Activated CD4-positive, alpha-beta T cell treated with anti-CD3 and anti-CD28 coated beads, Interleukin-10, Interleukin-2, amounts not matched to agents 100 ng/mL and 50 ng/mL, durations not matched to agents 16 hours and 8 hours (primary cell): Measurements from ENCODE around the gene ANKRD44.
A peak's percentile ranks its signal among the peaks of the same experiment; 100 is the strongest.
"Not testable (repeated sequence)": the region's sequence is repeated elsewhere in the genome, so short reads cannot be mapped to it uniquely, and the experiment has no call there.

Experiments
- DNase-seq: peaks from one replicate; pipeline ENCODE4 v3.0.0-alpha.2; 2020

Gene ANKRD44

DNA sequence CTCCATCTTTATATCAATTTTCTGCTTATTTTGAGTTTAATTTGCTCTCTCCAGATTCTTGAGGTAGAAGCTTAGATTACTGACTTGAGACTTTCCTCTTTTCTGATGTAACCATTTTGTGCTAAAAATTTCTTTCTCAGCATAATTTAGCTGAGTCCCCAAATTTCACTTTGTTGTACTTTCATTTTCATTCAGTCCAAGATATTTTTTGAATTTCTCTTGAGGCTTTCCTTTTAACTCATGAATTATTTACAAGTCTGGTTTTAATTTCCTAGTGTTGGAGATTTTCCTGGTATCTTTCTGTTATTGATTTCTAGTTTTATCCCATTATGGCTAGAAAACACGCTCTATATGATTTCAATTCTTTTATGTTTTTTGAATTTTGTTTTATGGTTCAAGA, 239.4 kb downstream of the ANKRD44 start:
- DNase-seq = no peak

DNA sequence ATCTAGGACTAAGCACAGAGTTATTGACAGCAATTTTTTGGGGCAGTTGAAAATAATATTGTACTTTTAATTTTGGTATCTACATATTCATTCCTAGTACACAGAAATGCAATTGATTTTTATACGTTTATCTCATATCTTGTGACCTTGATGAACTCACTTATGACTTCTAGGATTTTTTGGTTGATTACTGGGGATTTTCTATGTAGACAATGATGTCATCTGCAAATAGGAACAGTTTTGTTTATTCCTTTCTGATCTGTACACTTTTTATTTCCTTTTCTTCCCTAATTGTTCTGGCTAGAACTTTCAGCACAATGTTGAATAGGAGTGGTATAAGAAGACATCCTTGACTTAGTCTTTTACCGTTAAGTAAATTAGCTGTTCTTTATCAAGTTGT, 240.6 kb downstream of the ANKRD44 start:
- DNase-seq = no peak

DNA sequence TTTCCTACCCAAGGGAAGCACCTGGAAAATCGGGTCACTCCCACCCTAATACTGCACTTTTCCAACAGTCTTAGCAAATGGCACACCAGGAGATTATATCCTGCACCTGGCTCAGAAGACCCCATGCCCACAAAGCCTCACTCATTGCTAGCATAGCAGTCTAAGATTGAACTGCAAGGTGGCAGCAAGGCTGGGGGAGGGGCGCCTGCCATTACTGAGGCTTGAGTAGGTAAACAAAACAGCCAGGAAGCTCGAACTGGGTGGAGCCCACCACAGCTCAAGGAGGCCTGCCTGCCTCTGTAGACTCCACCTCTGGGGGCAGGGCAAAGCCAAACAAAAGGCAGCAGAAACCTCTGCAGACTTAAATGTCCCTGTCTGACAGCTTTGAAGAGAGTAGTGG, 248.0 kb downstream of the ANKRD44 start:
- DNase-seq = not testable (repeated sequence)

DNA sequence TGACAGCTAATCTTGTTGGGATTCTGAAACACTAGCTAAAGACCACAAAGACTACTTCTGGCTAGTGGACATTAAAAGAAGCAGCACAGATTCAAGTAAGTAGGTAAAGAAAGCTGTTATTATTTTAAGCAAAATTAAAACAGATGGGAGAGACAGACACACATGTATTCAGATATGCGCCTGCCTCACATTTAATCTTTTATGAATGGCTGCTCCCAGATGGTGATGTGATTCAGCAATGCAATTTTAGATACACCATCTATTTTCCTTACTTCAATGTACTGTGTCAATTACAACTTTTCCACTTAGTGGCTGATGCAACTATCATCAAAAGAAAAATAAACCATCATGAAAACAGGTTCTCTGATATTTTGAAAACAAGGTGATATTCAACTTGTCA, 251.1 kb downstream of the ANKRD44 start:
- no peak for DNase-seq

DNA sequence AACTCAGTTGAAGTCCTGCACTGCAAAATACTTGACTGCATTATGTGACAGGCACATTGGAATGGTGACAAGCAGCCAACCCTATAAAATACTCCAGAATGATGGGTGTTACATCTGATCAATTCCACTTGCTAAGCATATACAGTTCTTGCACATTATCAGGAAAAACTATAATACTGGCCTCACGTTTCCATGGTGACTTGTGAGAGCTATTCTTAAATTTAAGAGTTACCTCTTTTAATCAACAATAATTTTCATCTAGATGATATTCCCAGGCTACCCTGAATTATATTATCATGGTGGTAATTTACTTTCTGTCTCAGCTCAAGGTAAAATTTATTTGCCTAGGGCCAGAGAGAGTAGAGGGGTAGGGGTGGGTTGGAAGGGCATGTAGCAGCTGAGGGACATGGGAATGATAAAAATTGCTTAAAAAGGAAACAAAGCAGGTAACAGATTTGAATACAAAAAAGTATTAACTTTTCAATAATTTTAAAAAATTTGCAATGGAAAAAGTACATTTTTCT, 251.7 kb downstream of the ANKRD44 start:
- no peak for DNase-seq

DNA sequence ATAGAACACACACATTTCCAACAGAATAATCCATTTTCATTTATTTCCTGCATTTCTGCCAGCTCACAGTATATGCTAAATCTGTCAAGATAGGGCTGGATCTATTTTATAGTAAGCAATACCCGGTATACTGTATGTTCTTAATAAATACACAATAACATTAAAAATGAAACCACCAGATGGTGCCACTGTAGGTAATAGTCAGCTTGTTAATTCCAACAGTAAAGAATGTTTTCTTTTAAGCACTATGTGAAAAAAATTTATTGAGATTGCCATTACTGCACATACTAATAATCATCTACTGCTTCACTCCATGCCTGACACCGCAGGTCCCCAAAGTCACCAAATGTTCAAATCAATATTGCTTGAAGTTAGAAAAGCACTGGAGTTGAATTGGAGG, 252.6 kb downstream of the ANKRD44 start:
- DNase-seq = no peak

DNA sequence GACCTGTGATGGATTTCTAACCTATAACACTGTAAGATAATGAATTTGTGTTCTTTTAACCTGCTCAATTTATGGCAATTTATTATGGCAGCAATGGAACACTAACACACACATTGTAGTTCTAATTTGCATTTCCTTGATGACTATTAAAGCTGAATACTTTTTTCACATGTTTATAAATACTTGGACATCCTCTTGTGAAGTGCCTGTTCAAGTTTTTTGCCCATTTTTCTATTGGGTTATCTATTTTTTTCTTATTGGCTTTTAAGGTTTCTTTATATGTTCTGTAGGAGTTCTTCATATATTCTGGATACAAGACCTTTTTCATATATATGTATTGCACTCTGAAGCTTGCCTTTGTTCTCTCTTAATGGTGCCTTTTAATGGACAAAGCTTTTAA, 255.5 kb downstream of the ANKRD44 start:
- DNase-seq = no peak

DNA sequence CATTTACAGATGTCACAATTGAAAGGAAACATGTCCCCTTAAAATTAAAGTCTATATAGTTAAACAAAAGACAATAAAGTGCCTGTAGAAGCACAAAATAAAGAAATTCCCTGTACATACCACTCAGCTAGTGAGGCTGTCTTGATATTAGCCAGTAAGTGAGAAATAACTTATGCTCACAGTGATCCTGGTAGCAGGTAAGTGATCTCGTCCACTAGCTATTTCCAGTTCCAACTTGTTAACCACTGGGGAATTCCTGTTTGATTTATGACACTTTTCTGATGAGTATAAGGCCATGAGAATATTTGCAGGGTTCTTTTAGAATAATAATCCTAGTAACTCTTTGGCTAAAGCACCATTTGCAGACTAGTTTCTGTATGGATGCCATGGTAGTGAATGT, 256.1 kb downstream of the ANKRD44 start:
- peak; percentile 19 for DNase-seq

DNA sequence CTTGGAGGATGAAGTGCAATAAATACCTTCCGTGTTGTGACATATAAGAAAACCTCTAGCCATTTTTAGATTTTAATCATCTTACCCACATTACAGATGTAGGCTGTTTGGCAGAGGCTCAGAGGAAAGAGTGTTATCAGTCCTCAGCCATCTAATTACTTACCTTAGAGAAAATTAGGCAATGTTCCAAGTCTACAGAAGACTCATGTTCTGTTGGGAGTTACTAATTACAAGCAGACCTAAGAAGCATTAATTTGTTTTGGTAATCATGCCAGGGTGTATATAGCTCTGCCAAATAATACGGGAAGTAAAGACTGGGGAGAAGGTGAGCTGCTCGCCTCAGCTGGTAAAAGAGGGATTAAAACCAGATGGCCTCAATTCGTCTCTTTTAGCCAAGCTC, 258.2 kb downstream of the ANKRD44 start:
- peak; percentile 35 for DNase-seq

DNA sequence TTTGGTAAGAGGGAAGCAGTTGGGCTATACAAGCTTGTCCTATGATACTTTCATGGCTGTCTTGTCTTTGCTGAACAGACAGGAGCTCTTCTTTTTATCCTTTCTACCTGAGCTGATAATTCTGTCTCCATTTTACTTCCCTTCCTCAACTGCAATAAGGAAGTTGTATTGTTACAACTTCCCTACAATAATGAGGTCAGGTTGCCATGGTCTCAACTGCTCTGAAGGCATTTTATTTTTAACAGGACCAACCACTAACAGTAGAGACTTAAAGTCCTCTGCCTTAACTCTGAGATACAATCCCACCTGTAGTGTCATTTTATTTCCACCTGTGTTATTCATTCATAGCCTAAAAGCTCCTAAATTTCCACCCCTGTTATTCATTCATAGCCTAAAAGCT, 265.5 kb downstream of the ANKRD44 start:
- no peak for DNase-seq

DNA sequence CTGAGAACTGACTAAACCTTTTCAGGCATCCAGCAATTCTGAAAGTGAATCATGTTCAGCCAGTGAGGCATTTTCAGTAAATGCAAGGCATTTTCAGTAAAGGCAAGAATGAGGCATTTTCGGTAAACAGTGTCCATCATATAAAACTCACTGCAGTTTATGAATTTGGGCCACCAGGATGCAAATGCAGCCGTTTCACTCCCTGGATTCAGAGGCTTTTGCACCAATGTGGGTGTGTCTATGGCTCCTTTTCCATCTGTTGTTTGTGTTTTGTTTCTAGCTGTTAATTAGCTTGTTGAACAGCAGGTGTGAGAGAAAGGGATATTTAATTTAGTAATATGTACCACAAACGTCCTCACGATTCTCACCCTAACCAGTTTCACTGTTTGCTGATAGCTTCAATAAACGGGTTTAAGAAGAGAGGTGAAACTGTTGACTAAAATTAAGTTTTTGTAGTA, 267.8 kb downstream of the ANKRD44 start:
- peak; percentile 72 for DNase-seq

DNA sequence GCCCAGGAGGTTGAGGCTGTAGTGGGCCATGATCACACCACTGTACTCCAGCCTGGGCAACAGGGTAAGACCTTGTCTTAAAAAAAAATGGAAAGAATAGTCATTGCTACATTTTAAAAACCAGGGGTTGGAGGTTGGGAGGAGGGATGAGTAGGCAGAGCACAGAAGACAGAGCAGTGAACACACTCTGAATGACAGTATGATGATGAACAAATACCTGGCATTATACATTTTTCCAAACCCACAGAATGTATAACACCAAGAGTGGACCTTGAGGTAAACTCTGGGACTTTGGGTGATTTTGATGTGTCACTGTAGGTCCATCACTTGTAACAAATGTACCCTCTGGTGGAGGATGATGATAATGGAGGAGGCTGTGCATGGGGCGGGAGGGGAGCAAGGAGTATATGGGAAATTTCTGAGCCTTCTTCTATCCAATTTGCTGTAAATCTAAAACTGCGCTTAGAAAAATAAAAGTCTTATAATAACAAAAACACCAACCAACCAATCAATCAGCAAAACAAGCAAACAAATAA, 272.6 kb downstream of the ANKRD44 start:
- no peak for DNase-seq

DNA sequence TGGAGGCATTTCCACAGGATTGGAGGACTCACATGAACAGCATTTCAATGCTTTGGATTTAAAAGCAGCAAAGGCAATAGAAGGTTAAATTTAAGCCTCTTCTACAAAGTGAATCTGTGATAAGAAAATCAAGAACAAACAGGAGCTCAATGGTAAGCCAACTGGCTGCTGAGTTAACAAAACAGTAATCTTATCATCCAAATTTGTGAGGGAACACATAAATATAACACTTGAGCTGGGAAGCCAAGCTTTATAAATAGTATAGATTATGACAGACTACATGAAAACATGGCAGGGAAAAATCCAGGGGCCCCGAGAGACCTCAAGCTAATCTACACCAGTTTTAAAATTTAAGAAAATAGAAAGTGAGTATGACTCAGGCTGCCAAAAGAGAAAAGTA, 275.6 kb downstream of the ANKRD44 start:
- DNase-seq = no peak

DNA sequence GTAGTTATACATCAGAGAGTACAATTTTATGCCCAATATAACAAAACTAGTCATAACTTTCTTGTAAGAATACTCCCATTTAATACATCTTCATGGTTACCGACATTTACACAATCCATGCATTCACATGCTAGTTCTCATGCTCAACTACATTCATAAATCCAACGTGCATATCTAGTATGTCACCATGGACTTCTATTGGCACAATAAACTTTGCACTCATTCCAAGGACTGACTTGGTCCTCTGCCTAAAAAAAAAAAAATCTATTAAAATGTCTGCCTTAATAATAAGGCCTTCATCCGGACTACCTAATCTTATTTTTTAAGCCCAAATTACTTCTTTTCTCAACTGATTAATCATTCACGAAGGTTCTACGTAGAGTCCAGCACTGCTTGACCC, 276.3 kb downstream of the ANKRD44 start:
- DNase-seq = no peak

DNA sequence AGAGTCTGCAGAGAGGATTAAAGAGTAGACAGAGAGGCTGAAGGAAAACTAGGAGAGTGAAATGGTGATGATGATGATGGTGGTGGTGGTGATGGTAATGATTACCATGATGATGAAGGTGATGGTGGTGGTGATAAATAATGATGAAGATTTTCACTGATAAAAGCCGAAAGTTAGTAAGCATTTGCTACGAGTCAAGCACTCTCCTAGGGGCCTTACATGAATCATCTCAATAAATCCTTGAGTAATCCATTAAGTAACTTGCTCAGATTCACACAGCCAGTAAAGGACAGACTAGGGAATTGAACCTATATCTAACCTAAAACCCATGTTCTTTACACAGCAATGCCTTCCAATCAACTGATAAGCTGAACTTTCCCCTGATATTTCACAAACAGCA, 277.4 kb downstream of the ANKRD44 start:
- no peak for DNase-seq

DNA sequence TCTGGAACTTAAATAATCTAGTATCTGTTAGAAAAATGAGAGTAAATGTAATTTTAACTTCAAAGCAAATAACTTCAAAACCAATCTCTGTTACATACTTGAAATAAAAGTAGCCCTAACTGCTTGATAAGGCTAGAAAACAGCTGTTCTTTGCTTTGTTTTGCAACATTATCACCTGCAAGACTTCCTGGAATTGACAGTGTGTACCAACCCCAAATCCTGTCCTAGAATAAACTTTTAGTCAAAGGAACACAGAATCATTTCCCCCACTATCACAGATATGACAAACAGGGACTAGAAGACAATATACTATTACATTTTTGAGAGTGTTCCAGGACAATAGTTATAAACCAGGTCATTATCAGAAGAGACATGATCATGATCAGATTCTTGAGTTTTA, 278.8 kb downstream of the ANKRD44 start:
- no peak for DNase-seq

DNA sequence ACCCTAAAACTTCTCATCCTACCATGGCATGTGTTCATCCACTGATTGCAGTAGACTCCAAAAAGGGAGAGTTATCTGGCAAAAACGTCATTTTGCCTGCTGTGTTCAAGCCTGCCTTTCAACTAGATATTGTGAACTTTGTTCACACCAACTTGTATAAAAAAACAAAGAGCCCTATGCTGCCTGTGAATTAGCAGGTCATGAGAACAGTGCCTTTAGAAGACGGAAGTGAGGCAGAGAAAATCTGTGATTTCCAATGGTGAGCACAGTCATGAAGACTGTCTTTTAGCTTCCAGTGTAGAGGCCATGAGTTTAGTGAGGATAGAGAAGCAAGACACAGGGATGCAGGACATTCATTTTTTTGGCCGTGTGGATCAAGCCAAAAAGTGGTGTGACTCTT, 280.5 kb downstream of the ANKRD44 start:
- DNase-seq = no peak

DNA sequence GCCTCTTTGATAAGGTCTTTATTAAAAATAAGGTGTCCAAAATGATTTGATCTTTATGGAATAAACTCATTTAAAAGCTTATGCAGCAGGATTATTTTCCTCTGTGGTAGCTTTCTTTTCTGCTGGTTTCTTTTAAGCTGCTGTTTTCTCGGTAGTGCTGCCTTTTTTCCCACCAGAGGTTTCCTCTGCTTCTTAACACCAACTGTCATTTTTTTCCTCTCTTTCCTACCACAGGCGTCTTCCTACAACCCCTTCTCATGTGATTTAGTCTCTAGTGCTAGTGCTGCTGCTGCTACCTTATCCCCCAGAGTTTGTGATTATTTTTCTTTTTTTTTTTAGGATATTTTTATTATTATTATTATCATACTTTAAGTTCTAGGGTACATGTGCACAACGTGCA, 281.9 kb downstream of the ANKRD44 start:
- DNase-seq = no peak

DNA sequence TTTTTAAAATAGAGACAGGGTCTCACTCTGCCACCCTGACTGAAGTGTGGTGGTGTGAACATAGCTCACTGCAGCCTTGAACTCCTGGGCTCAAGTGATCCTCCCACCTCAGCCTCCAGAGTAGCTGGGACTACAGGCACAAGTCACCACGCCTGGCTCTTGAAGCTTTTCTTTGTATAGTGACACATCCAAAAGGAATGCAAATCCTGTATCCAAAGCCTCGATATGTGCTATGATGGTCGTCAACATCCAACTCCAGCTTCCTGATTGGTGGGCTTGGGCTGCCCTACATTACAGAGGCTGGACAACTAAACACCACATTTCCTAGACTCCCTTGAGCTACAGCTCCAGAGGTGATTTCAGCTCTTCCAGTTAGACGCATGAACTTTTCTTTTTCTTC, 282.4 kb downstream of the ANKRD44 start:
- DNase-seq = no peak

DNA sequence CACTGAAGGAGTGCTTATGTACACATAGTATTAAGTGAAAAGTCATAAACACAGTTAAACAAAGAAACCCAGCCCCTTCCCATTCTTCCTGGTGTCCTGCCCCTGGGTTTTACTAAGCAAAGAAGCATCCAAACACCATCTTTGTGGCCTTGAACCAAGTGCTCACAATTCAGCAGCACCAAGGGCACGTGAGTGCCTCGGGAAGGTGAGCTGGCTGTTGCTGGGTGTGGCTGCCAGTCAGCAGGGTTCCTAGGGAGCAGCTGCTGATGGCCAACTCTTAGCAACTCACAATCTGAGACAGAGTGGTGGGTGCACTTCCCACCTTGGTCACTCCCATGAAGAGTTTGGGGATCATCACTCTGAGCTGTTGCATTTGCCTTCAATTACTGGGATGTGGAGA, 286.4 kb downstream of the ANKRD44 start:
- DNase-seq = no peak

DNA sequence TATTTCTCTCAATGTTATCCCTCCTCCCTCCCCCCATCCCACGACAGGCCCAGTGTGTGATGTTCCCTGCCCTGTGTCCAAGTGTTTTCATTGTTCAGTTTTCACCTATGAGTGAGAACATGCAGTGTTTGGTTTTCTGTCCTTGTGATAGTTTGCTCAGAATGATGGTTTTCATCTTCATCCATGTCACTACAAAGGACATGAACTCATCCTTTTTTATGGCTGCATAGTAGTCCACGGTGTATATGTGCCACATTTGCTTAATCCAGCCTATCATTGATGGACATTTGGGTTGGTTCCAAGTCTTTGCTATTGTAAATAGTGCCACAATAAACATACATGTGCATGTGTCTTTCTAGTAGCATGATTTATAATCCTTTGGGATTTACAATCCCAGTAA, 289.7 kb downstream of the ANKRD44 start:
- DNase-seq = not testable (repeated sequence)

DNA sequence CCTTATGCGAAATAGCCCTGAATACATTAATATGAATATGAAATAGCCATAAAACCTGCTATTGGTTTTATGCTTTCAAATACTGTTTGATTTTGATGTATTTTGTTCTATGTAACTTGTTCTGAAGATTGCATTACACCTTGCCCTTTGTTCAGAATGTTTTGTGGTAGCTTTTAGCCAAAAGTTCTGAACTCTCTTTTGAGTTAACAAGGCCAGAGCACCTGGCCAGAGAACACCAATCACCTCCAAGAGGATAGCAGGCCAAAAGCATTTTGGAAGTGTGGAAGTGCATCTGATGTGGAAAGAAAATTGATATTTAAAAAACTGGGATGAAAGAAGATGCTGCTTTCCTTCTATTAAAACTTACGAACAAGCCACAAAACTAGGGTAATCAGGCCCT, 297.5 kb downstream of the ANKRD44 start:
- DNase-seq = no peak

DNA sequence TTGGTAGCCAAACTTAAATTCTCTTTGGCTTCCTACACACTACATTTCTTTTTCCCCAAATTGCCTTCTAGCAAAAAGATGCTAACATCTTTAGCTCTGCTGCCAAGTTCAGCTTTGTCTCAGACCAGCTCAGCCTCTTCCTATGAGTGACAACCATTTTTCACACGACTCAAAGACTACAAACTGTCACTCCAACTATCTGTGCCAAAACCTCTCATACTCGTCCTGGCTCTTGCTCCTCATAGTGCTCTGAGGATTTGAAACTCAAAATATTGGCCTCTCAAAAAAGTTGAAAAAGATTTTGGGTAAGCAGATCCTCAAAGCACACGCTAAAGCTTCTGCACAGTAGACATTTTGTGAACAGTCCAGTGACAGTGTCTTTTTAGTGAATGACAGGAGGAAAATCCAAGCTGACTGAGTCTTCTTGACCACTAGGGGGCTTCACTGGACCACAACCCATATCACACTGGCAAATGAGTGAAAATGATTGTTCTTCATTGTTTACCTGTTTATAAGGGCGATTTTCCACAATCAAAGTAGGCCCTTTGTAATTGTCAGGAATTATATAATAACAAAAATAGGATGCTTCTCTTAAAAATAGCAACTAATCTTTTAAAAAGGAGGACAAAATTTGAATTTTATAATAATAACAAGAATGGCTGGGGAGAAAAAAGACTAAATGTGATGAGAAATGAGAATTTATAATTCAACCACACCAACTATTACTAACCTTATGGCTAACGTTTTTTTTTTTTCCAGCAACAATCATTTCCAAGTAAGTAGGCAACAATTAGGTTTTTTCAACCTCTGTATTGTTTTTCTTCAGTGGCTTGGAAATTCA, 298.6 kb downstream of the ANKRD44 start:
- peak; percentile 66 for DNase-seq

DNA sequence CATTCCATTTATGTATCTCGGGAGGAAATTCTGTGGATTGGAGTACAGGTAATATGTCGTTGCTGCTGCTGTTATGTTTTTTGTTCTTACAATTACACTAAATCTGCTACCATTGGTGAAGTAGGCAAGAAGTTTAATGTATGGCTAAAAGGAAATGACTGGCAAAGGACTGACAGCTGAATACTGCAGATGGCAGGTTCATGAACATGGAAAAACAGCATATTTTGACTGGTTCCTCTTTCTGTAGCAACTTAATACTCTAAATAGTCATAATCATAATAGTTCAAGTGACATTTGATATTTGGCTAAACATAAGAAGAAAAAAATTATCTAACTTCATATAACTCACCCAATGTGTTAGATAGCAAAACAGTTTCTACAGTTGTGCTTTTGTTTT, 299.6 kb downstream of the ANKRD44 start:
- no peak for DNase-seq
